ENCODE data around the gene GSTO2. TPM values are rescaled to one million over a fixed set of nuclear protein-coding genes. Genes with fewer than 3 reads are reported as not detected.
"Not testable (repeated sequence)": the region's sequence is repeated elsewhere in the genome, so short reads cannot be mapped to it uniquely, and the experiment has no call there.

GSTO2 gene
- total RNA-seq, 4 donors from 2014 or later = 1.9 to 17.1 (median 10.6) TPM

- Histone ChIP-seq H3K4me3 (no peak overlapping the region), H3K4me1 (no peaks in the 10 kb centered on the region), H3K9me3 (no peaks in the 10 kb centered on the region), H3K27me3 (no peaks in the 10 kb centered on the region), H3K27ac (no peak overlapping the region), H3K36me3 (no peaks in the 10 kb centered on the region)
- TF ChIP-seq POLR2AphosphoS5 (IDR thresholded peaks at IDR 0.05) (no peak), CTCF (IDR thresholded peaks at IDR 0.05) (no peak)
- no peak for DNase-seq
- intact Hi-C loops (cut with DNase I; ENCODE audit: low total_unique reads) = no loop called here
- 96% methylated on average over 34 of the region's 34 CpGs; no CpG with 5 or more reads in 1 of the 2 donors for WGBS, 2 donors (ENCODE audit: low coverage in 1 of 2)
- in situ Hi-C loops (cut with MboI; ENCODE audit: low pct_ligation_motif_present in 1 of 4, low pct_unique_long_range_greater_than_20kb in 1 of 4, low sequenced_read_pairs in 3 of 4) = no loop called here
Observed at GRCh38 chr10:104245066-104245632, 23.8 kb upstream of the GSTO2 start.

GRCh38 chr10:104246976-104247375 is 22.0 kb upstream of the GSTO2 start:
- H3K27me3 ChIP-seq = no peaks in the 10 kb centered on the region
- H3K27ac ChIP-seq = no peak overlapping the region
- no peaks in the 10 kb centered on the region for H3K9me3 ChIP-seq
- DNase-seq = no peak
- H3K36me3 ChIP-seq = no peaks in the 10 kb centered on the region
- 58% methylated on average over 2 of the region's 2 CpGs; no CpG with 5 or more reads in 1 of the 2 donors for WGBS, 2 donors (ENCODE audit: low coverage in 1 of 2)
- in situ Hi-C loops (cut with MboI; ENCODE audit: low pct_ligation_motif_present in 1 of 4, low pct_unique_long_range_greater_than_20kb in 1 of 4, low sequenced_read_pairs in 3 of 4) = no loop called here
- intact Hi-C loops (cut with DNase I; ENCODE audit: low total_unique reads) = no loop called here
- H3K4me1 ChIP-seq = no peaks in the 10 kb centered on the region
- TF ChIP-seq POLR2AphosphoS5 (IDR thresholded peaks at IDR 0.05) (no peak), CTCF (IDR thresholded peaks at IDR 0.05) (no peak), POLR2A (IDR thresholded peaks at IDR 0.05) (no peak), EP300 (IDR thresholded peaks at IDR 0.05; ENCODE audit: low read depth) (no peak)
- H3K4me3 ChIP-seq = no peak overlapping the region

GRCh38 chr10:104247513-104248146 is 21.4 kb upstream of the GSTO2 start:
- DNase-seq = no peak
- no peaks in the 10 kb centered on the region for H3K4me1 ChIP-seq
- no peak overlapping the region for H3K4me3 ChIP-seq
- no peaks in the 10 kb centered on the region for H3K9me3 ChIP-seq
- H3K27me3 ChIP-seq = no peaks in the 10 kb centered on the region
- 64 to 71% methylated on average over 3 of the region's 3 CpGs for WGBS, 2 donors (ENCODE audit: low coverage in 1 of 2)
- no peak for TF ChIP-seq CTCF (IDR thresholded peaks at IDR 0.05)
- no peak for TF ChIP-seq POLR2AphosphoS5 (IDR thresholded peaks at IDR 0.05)
- no peak for TF ChIP-seq EP300 (IDR thresholded peaks at IDR 0.05; ENCODE audit: low read depth)
- no peak for TF ChIP-seq POLR2A (IDR thresholded peaks at IDR 0.05)
- intact Hi-C loops (cut with DNase I; ENCODE audit: low total_unique reads) = no loop called here
- in situ Hi-C loops (cut with MboI; ENCODE audit: low pct_ligation_motif_present in 1 of 4, low pct_unique_long_range_greater_than_20kb in 1 of 4, low sequenced_read_pairs in 3 of 4) = no loop called here
- H3K27ac ChIP-seq = no peak overlapping the region
- no peaks in the 10 kb centered on the region for H3K36me3 ChIP-seq

GRCh38 chr10:104248931-104249330 is 20.1 kb upstream of the GSTO2 start:
- intact Hi-C loops (cut with DNase I; ENCODE audit: low total_unique reads); DNase-seq; H3K36me3 ChIP-seq; H3K9me3 ChIP-seq; H3K27me3 ChIP-seq; in situ Hi-C loops (cut with MboI; ENCODE audit: low pct_ligation_motif_present in 1 of 4, low pct_unique_long_range_greater_than_20kb in 1 of 4, low sequenced_read_pairs in 3 of 4); H3K4me3 ChIP-seq; H3K27ac ChIP-seq: not testable (repeated sequence)
- peaks cover 0 to 12% (median 6%) of the 10 kb centered on the region in 4 donors for H3K4me1 ChIP-seq
- 74% methylated on average over 11 of the region's 11 CpGs; no CpG with 5 or more reads in 1 of the 2 donors for WGBS, 2 donors (ENCODE audit: low coverage in 1 of 2)

GRCh38 chr10:104250371-104250770 is 18.6 kb upstream of the GSTO2 start:
- H3K27me3 ChIP-seq = no peaks in the 10 kb centered on the region
- TF ChIP-seq POLR2AphosphoS5 (IDR thresholded peaks at IDR 0.05) = no peak
- no peak for TF ChIP-seq CTCF (IDR thresholded peaks at IDR 0.05)
- TF ChIP-seq EP300 (IDR thresholded peaks at IDR 0.05; ENCODE audit: low read depth) = no peak
- no peak for TF ChIP-seq POLR2A (IDR thresholded peaks at IDR 0.05)
- H3K9me3 ChIP-seq = no peaks in the 10 kb centered on the region
- no peak overlapping the region for H3K27ac ChIP-seq
- no peaks in the 10 kb centered on the region for H3K36me3 ChIP-seq
- H3K4me3 ChIP-seq = no peak overlapping the region
- intact Hi-C loops (cut with DNase I; ENCODE audit: low total_unique reads) (no loop called here), in situ Hi-C loops (cut with MboI; ENCODE audit: low pct_ligation_motif_present in 1 of 4, low pct_unique_long_range_greater_than_20kb in 1 of 4, low sequenced_read_pairs in 3 of 4) (no loop called here)
- H3K4me1 ChIP-seq = peaks cover 0 to 17% (median 10%) of the 10 kb centered on the region in 4 donors
- 20 to 46% methylated on average over 1 of the region's 1 CpG for WGBS, 2 donors (ENCODE audit: low coverage in 1 of 2)
- no peak for DNase-seq

Measured in transverse colon (tissue), 4 donors.